OCI-LY1 (cell line): ENCODE data around the gene FARS2.

Experiments used
- CTCF ChIP-seq: fragments of 200-600 bp; sonication (generic), shearing (Covaris generic); IDR thresholded peaks from 2 replicates; pipeline ENCODE4 v1.5.1; 2017; ENCODE audit warnings: mild to moderate bottlenecking, antibody characterized with exemption, low read length, moderate library complexity, mixed read lengths
- EZH2 ChIP-seq: fragments of 200-600 bp; sonication (generic), shearing (Covaris generic); IDR thresholded peaks from 2 replicates; pipeline ENCODE4 v1.8.0; 2017; ENCODE audit warnings: borderline replicate concordance, mixed run types, mild to moderate bottlenecking, antibody characterized with exemption, low read length, moderate library complexity, mixed read lengths

DNA sequence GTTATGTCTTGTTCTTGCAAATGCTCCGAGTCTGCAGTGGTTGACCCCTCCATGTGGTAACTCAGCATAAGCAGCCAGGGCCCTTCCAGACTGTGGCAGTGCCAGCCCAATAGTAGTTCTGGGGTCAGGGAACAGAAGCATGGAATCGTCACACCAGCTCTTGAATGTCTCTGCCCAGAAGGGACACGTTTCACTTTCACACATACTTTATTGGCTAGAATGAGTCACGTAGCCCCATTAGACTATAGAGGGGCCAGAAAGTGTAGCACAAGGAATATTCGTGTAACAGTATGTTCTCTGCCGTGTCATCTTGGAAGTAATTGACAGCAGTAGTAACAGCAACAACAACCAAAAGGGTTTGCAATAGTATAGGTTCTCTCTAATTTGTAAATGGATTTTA is 254.7 kb downstream of the FARS2 start:
- TF ChIP-seq CTCF (no peak), EZH2 (no peak)
